ACHN (cell line): Measurements from ENCODE around the gene TXNDC11.
A peak's percentile ranks its signal among the peaks of the same experiment; 100 is the strongest.

Experiments
- DNase-seq: peaks from one replicate; pipeline ENCODE4 v3.0.0-alpha.2; 2015
- in situ Hi-C: cut with HindIII; loops from 2 replicates; pipeline ENCODE4 v1.10.0; 2017; ENCODE audit warnings: low sequenced_read_pairs, low pct_ligation_motif_present, low pct_unique_long_range_greater_than_20kb

Gene TXNDC11

DNA sequence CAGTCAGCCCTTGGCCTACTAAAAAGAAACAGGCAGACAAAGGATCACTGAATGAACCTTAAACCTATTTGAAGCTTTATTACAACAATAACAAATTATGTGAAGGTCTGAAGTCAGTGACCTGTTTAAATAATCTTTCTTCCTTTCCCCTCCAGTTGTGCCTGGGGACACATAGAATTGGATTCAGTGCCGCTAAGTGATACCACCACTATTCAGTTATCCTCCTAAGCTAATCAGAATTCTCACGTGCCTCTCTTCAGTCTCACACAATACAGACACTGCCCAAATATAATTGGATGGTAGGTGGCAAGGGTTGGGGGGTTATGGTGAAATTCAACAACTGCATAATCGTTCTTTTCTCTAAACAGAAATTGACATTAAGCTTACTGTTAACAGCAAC, 11.4 kb downstream of the TXNDC11 start:
- in situ Hi-C loops = no loop called here
- DNase-seq = no peak

DNA sequence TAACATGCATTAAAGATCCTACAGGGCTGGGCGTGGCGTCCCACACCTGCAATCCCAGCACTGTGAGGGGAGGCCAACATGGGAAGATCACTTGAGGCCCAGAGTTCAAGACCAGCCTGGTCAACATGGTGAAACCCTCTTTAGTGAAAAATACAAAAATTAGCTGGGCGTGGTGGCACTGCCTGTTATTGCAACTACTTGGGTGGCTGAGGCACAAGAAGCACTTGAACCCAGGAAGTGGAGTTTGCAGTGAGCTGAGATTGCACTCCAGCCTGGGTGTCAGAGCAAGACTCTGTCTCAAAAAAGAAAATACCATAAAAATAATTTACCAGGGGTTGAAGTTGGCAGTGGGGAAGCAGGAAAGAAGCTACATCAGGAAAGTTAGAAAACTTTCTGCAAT, 12.9 kb downstream of the TXNDC11 start:
- DNase-seq = no peak
- in situ Hi-C loops = no loop called here

DNA sequence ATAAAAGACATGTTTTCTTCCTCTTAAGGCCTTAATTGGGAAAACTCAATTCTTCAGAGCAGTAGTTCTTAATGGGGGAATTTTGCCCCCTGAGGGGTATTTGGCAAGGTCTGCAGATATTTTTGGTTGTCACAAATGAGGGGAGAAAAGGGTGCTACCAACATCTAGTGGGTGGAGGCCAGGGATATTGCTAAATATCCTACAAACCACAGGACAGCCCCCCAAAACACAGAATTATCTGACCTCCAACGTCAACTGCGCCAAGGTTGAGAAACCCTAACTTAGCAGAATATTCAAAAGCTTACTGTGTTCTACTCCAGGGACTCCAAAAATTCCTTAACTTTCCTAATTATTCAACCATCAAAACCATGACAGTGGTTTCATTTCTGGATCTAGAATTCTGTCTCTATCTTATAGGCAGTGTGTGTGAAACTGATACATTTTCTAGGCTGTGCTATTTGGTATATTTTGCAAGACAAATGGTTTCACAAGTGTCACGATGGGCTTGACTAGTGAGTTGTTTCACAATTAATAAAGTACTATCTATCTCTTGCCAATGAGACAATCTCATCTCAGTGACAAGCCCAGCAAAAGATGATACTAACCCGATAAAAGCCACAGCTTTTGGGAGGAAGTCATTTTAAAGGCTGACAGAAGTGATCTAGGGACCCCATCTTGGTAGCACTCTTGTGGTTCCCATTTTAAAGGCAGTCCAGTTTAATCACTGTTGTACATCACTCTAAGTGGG, 14.7 kb downstream of the TXNDC11 start:
- DNase-seq = no peak
- in situ Hi-C loops = no loop called here

DNA sequence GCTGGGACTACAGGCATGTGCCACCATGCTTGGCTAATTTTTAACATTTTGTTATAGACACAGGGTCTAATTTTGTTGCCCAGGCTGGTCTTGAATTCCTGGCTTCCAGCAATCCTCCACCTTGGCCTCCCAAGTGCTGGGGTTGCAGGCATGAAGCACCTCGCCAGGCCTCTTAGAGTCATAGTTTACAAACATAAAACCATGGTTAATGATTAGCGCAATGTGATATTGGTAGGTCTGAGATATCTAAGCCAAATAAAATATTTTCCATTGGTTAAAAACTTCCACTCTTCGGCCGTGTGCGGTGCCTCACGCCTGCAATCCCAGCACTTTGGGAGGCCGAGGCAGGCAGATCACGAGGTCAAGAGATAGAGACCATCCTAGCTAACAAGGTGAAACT, 16.6 kb downstream of the TXNDC11 start:
- peak; percentile 46 for DNase-seq
- in situ Hi-C loops = no loop called here

DNA sequence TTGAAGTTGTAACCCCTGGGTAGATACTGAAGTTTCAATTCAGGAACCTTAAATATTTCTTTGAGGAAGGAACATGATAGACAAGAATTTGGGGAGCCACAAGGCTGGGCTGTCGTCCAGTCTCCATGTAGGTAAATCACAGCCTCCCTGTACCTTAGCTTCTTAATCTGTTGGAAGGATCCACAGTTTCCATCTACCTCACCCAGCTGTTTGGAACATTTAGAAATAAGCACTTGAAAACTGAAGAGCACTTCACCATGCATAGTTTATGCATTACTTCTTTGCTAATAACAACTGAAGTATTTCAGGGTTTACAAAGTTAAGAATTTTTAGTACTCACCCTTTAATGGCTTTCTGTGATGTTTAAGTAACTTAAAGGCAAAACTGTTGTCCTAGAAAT, 17.2 kb downstream of the TXNDC11 start:
- in situ Hi-C loops = no loop called here
- no peak for DNase-seq

DNA sequence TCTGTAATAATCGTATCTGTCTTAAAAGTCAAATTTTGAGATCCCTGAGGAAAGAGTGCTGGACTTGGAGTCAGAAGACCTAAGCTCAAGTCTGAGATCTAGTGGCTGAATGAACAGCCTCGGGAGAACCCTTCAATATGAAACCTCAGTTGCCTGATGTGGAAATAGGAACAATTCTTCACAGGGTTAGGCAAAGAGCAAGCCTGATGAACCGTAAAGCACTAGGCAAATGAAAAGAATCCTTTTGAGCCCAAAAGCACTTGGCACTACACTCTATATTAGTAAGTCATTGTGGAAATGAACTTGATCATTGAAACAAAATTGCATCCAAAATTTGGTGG, 20.2 kb downstream of the TXNDC11 start:
- no peak for DNase-seq
- in situ Hi-C loops = no loop called here

DNA sequence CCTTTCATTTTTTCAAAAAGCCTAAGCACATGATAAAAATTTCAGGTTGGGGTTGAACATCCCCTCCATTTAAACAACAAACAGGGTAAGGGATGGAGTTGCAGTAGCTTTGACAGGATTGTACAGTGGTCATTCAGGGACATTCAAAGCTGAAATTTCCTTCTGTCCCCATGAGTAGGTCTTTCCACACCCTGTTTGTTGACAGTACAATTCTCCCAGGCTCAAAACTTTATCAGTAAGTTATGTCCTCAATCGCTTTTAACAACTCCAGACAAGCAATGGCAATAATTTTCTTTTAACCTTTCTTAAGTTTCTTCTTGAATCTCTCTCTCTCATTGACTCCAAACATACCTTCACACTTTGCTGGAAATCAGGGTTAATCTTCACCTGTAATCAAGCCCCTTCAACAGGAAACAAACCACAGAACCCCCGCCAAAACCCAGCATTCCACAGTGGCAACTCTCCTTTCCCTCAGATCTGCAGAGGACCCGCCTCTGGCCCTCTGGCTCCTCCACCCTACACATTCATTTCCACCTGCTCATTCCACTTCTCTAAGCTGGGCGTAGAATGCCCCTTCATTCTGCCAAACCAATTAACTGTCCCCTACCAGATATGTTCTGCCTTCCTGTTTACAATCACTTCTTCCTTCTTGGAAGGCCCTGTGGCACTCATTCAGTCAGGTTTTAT, 20.7 kb downstream of the TXNDC11 start:
- no peak for DNase-seq
- in situ Hi-C loops = no loop called here

DNA sequence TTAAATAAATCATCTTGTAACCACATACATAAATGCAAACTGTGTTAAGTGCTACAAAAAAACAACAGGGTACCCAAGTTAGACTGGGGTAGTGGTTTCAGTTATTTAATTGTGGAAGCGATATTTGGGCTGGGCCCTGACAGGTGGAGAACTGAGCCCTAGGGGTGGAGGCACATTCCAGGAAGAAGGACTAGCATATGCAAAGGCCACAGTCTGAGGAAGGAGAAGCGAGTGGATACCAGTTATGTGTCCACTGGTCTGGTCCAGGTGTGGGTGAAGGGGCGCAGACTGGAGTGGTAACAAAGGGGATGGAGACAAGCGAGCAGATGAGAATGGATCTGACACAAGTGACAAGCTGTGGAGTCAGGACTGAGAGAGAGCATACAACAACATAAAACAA, 22.9 kb downstream of the TXNDC11 start:
- in situ Hi-C loops = no loop called here
- DNase-seq = no peak

DNA sequence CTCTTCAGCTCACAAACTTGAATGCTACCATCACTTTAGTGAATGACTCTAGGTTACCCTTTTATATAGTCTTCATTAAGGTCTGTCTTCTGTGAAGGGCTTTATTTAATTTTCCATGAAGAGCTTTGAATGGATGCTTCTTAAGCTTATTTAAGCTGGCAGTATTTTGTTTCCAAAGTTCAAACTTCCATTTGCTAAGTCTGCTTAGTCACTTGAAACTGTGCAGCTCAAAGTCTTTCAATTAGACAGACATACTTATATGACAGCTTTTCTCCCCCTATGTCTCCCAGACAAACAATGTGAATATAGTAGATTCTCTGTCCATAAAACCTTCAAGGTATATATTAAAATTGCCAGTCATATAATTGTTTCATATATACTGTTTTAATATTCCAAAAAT, 23.5 kb downstream of the TXNDC11 start:
- in situ Hi-C loops = no loop called here
- no peak for DNase-seq

DNA sequence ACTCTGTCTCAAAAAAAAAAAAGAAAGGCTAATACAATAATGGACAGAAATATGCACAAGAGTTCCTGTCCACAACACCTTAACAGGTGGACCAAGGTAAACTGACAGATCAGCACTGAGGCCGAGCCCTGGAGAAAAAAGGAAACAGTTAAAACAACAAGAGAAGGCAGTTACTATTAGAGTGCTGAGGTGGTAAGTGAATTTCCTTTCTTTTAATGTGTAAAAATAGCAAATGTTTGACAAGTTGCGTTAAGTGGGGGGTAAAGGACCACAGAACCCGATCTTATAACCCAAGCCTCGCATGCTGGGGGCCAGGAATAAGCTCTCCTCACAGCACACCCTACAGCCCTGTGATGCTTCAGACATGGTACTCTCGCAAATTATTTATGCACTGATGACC, 24.8 kb downstream of the TXNDC11 start:
- in situ Hi-C loops = no loop called here
- DNase-seq = no peak

DNA sequence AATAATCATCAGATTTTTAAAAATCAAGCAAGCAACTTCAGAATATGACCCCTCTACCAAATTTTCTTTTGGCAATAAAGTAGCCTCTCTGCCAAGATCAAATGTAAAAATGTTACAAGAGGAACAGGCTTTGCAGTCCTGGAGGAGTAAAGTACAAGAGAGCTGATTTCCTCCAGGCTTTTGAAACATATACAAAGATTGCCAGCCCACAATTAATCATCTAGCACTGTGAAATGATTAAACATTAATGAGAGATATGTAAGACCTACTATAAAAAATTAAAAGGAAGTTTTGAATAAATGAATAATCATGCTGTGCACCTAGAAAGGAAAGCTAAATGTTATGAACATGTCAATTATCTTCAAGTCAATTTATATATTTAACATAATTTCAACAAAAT, 26.3 kb downstream of the TXNDC11 start:
- in situ Hi-C loops = no loop called here

DNA sequence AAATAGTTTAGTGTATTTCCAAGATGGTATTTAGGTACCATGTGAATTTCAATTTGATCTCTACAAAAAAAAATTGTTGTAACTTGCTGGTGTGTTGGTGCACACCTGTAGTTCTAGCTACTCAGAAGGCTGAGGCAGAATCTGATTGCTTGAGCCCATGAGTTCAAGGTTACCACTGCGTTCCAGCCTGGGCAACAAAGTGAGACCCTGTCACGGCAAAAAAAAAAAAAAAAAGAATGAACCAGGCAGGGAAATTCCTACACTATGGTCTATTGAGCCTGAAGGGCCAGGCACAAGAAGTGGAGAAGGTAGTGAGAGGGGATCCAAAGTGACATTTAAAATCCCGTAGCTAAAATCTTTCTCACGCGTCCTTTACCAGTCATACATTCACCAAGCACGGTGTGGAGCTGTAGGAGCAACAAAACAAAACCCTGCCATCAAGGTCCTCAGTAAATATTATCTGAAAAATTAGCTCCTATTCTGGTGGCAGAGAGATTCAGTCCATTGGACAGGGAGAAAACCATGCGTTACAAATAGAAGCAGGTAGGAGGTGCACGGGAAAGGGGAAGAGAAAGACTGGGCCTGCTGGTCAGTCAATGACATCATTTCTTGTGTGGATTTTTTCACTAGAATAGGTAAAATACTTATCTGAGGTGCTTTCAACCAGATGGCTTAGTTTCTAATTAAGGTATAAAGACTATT, 27.3 kb downstream of the TXNDC11 start:
- no peak for DNase-seq
- in situ Hi-C loops = no loop called here

More for the DNA sequence above, 26.3 kb downstream of the TXNDC11 start:
- DNase-seq = no peak

DNA sequence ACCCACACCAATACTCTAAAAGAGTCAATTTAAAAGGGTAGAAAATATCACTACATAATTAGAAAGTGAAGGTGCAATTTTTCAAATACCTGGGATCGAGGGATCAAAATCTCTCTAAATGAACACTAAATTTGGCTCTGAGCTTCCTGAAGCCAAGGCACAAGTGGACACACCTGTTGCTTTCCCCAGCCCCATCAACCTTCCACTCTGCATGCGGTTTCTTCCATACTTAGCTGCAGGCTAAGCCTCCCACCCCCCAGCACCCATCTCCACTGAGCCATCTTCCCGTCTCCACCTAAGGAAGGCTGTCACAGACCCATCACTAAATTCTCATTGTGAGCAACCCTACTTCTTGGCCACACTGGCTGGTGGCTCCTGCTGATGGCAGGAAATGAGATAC, 30.5 kb downstream of the TXNDC11 start:
- in situ Hi-C loops = no loop called here

DNA sequence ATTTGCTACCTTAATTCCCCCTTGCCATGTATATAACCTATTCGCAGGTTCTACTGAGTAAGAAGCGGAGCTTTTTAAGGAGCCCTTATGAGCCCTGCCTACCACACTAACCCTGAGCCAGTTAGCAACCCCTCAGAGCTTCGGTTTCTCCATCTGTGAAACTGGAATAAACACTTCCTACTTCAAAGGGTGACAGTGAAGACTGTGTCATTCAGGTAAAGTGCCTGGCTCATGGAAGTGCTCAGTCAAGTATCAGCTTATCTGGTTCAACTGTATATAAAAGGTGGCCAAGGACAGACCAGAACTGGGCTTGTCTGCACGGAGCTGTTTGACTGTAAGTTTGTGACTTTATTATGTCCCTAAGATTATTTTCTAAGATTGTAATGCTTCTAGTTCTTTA, 31.0 kb downstream of the TXNDC11 start:
- in situ Hi-C loops = no loop called here
- DNase-seq = no peak

More for the DNA sequence above, 30.5 kb downstream of the TXNDC11 start:
- no peak for DNase-seq

DNA sequence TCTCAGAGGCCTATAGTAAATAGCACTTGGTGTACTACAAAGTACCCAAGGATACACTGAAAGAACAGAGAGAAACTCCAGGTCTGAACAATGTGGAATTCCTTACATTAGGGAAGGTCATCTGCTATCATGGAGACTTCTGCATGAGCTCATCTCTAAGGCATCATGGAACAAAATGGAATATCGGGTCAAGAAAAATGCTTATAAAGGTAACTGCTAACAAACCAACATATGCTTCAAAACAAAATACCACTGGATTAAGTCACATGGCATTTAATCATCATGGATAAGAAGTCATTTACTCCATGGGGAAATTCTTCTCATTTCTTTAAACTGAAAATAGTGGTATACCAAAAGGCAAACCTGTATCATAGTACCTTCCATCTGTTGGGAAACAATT, 34.2 kb downstream of the TXNDC11 start:
- in situ Hi-C loops = no loop called here
- DNase-seq = no peak

DNA sequence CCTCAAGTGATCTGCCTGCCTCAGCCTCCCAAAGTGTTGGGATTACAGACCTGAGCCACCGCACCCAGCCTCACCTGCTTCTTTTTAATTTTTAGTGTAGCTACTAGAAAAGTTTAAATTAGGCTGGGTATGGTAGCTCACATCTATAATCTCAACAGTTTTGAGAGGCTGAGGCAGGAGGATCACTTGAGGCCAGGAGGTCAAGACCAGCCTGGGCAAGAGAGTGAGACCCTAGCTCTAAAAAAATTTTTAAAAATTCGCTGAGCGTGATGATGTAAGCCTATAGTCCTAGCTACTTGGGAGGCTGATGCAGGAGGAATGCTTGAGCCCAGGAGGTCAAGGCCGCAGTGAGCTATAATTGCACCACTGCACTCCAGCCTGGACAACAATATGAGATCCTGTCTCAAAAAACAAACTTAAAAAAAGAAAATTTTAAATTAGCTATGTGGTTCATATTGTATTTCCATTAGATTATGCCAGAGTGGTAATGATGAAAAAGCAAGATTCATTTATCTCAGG, 34.9 kb downstream of the TXNDC11 start:
- no peak for DNase-seq
- in situ Hi-C loops = no loop called here

DNA sequence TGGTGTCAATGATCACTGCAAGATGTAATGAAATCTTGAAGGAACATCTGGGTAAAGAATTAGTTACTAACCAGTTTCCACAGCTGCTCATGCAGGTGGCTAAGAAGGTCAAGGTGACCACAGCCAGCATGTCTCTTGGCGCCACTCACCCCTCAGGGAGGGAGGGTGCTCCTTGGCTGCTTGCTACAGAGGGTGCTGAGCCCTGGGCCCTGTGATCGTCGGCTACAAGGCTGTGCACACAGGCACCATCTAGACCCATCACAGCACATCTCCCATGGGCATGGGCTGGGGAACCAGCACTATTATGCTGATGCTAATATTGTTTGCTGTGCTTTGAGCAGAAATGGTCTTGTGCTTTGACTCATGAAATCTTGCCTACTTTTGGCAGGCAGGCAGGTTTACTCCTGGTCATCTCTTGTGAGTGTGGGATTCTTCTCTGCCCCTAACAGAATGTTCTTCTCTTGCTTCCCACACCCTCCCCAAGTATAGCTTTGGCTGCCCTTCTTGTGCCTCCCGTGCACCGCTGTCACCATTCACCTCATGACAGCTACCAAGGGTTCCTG, 36.4 kb downstream of the TXNDC11 start:
- in situ Hi-C loops = no loop called here
- no peak for DNase-seq

DNA sequence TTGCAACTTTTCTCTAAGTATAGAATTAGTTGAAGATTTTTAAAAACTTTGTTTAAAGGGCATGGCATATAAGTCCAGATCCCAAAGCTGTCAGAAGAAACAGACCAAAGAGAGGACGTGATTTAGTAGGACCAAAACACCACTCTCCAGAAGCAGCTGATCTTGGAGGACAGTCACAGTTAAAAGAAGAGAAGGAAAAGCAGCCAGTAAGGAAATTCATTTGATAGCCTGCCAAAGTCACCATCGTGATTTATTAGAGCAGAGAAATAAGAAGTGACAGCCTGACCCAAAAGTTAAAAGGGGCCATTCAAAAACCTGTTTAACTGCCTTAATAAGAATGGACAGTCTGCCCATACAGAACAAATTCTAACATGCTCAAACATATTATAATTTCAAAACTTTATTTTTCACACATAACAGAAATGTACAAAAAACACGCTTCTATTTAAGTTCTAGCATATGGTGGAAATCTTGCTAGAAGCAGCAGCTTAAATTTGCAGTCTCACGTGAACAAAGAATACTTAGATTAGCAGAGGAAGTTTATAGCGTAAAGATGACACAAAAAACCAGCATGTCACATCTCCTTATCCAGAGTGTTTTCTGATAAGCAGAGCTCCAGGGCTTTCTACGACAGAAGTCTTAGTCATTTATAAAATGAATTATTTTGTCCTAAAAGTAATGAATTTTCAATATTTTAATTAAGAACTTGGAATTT, 37.2 kb downstream of the TXNDC11 start:
- in situ Hi-C loops = no loop called here
- DNase-seq = no peak
